Gastrocnemius medialis (tissue), 4 donors: ENCODE measurements around the gene VWA5B1. TPM values are rescaled to one million over a fixed set of nuclear protein-coding genes. Genes with fewer than 3 reads are reported as not detected.
"Not testable (repeated sequence)": the region's sequence is repeated elsewhere in the genome, so short reads cannot be mapped to it uniquely, and the experiment has no call there.

Source experiments
- ATAC-seq, 2 donors: fragments of 150-250 bp; one replicate each; pipeline ENCODE4 v1.9.1; 2016
- DNase-seq, 2 donors: peaks; one replicate each; pipeline ENCODE4 v3.0.0-alpha.2; 2019
- H3K27ac ChIP-seq, 4 donors: fragments of 200-600 bp; sonication (generic); 1 replicate in 1 of 4; 2 replicates in 3 of 4; pipeline ENCODE4 v1.5.1; 2016 to 2018; ENCODE audit warnings: mild to moderate bottlenecking in 2 of 4, moderate library complexity in 1 of 4
- H3K27me3 ChIP-seq, 3 donors: fragments of 200-600 bp; sonication (generic) in 2 of 3; 1 replicate in 1 of 3; 2 replicates in 2 of 3; pipeline versions ENCODE4 v1.5.1 to v1.6.0; 2016 to 2019; ENCODE audit warnings: mild to moderate bottlenecking in 1 of 3, moderate library complexity in 1 of 3
- H3K36me3 ChIP-seq, 2 donors: fragments of 200-600 bp; sonication (generic) in 1 of 2; one replicate each; pipeline ENCODE4 v1.5.1; 2017 to 2018
- H3K4me1 ChIP-seq, 2 donors: fragments of 200-600 bp; sonication (generic) in 1 of 2; one replicate each; pipeline ENCODE4 v1.5.1; 2016 to 2017; ENCODE audit warnings: mild to moderate bottlenecking in 2 of 2
- H3K4me3 ChIP-seq, 4 donors: fragments of 200-600 bp; sonication (generic) in 3 of 4; 1 replicate in 1 of 4; 2 replicates in 3 of 4; pipeline ENCODE4 v1.5.1; 2016 to 2019; ENCODE audit warnings: mild to moderate bottlenecking in 2 of 4
- H3K9me3 ChIP-seq, 3 donors: fragments of 200-600 bp; sonication (generic) in 2 of 3; 1 replicate in 1 of 3; 2 replicates in 2 of 3; pipeline ENCODE4 v1.5.1; 2016 to 2019
- CTCF ChIP-seq, 5 experiments: fragments of 450-650 bp in 3 of 5; fragments of 200-600 bp in 2 of 5; sonication (generic) in 2 of 5; IDR thresholded peaks in 4 of 5; conservative IDR thresholded peaks in 1 of 5; 1 replicate in 4 of 5; 2 replicates in 1 of 5; pipeline ENCODE4 v1.5.1; 2016 to 2019; ENCODE audit warnings: antibody characterized with exemption in 5 of 5, mild to moderate bottlenecking in 3 of 5, moderate library complexity in 3 of 5
- POLR2A ChIP-seq, 2 donors: fragments of 450-650 bp; IDR thresholded peaks; one replicate each; pipeline ENCODE4 v1.6.1; 2017; ENCODE audit warnings: antibody characterized with exemption in 2 of 2, mild to moderate bottlenecking in 2 of 2, moderate library complexity in 2 of 2
- in situ Hi-C, 4 donors: fragments of 200-750 bp; cut with MboI; loops; one replicate each; pipeline versions ENCODE4 v1.15.0 to v1.8.0; 2017; ENCODE audit warnings: low sequenced_read_pairs in 4 of 4
- intact Hi-C: fragments of 100-400 bp; cut with DNase I; formaldehyde crosslinking; loops from one replicate; pipeline ENCODE4 v1.15.1; 2023; ENCODE audit warnings: low total_unique reads
- total RNA-seq, 4 donors: library from RNA; depleted of rRNA; stranded (reverse); fragments of >200 nt; gene quantifications; one replicate each; pipeline versions ENCODE4 v1.1.0 to v1.2.3, GENCODE V29; 2016

The VWA5B1 gene
- total RNA-seq, 4 donors from 2014 or later = 0.25 TPM; not detected in 3

- DNase-seq = no peak
- H3K4me1 ChIP-seq = no peaks in the 10 kb centered on the region
- no peak for ATAC-seq
- H3K9me3 ChIP-seq = no peaks in the 10 kb centered on the region
- TF ChIP-seq POLR2A (IDR thresholded peaks at IDR 0.05) = no peak
- no peak for TF ChIP-seq CTCF (IDR thresholded peaks at IDR 0.05 in 4 of 5, conservative IDR thresholded peaks at IDR 0.05 in 1 of 5)
- in situ Hi-C loops (no loop called here), intact Hi-C loops (loop anchor here (5.0 kb wide), 1 partner anchor 1511 kb away; the partner anchor contains the start of gene USP48)
- H3K4me3 ChIP-seq = no peak overlapping the region
- H3K27ac ChIP-seq = no peak overlapping the region
- no peaks in the 10 kb centered on the region for H3K27me3 ChIP-seq
- H3K36me3 ChIP-seq = no peaks in the 10 kb centered on the region
These were observed 18.9 kb upstream of the VWA5B1 start for GRCh38 chr1:20271498-20272400.

- H3K4me1 ChIP-seq, H3K27me3 ChIP-seq, ATAC-seq, H3K9me3 ChIP-seq, DNase-seq, H3K27ac ChIP-seq, H3K36me3 ChIP-seq, H3K4me3 ChIP-seq, in situ Hi-C loops: not testable (repeated sequence)
- intact Hi-C loops = loop anchor here (5.0 kb wide), 1 partner anchor 1509 kb away; the partner anchor contains the start of gene USP48
These were observed 17.0 kb upstream of the VWA5B1 start for GRCh38 chr1:20273716-20274115.

GRCh38 chr1:20275319-20275925 is 15.3 kb upstream of the VWA5B1 start:
- DNase-seq = no peak
- H3K36me3 ChIP-seq = no peaks in the 10 kb centered on the region
- no peaks in the 10 kb centered on the region for H3K27me3 ChIP-seq
- H3K4me1 ChIP-seq = no peaks in the 10 kb centered on the region
- no peak overlapping the region for H3K27ac ChIP-seq
- no peak for ATAC-seq
- H3K9me3 ChIP-seq = no peaks in the 10 kb centered on the region
- no peak for TF ChIP-seq POLR2A (IDR thresholded peaks at IDR 0.05)
- no peak for TF ChIP-seq CTCF (IDR thresholded peaks at IDR 0.05 in 4 of 5, conservative IDR thresholded peaks at IDR 0.05 in 1 of 5)
- intact Hi-C loops = no loop called here
- no peak overlapping the region for H3K4me3 ChIP-seq
- in situ Hi-C loops = no loop called here

- TF ChIP-seq CTCF (IDR thresholded peaks at IDR 0.05 in 4 of 5, conservative IDR thresholded peaks at IDR 0.05 in 1 of 5) (no peak), POLR2A (IDR thresholded peaks at IDR 0.05) (no peak)
- Histone ChIP-seq H3K36me3 (no peaks in the 10 kb centered on the region), H3K4me3 (no peak overlapping the region), H3K27me3 (no peaks in the 10 kb centered on the region), H3K9me3 (no peaks in the 10 kb centered on the region), H3K4me1 (peaks cover 0 to 4% of the 10 kb centered on the region in 2 donors), H3K27ac (no peak overlapping the region)
- in situ Hi-C loops (no loop called here), intact Hi-C loops (no loop called here)
- ATAC-seq = no peak
- DNase-seq = no peak
These were observed 14.1 kb upstream of the VWA5B1 start for GRCh38 chr1:20276485-20277159.

GRCh38 chr1:20278692-20279130 is 12.0 kb upstream of the VWA5B1 start:
- TF ChIP-seq POLR2A (IDR thresholded peaks at IDR 0.05) (no peak), CTCF (IDR thresholded peaks at IDR 0.05 in 4 of 5, conservative IDR thresholded peaks at IDR 0.05 in 1 of 5) (no peak)
- DNase-seq (no peak), ATAC-seq (no peak)
- Histone ChIP-seq H3K27ac (no peak overlapping the region), H3K9me3 (no peaks in the 10 kb centered on the region), H3K27me3 (no peaks in the 10 kb centered on the region), H3K4me1 (peaks cover 11 to 12% of the 10 kb centered on the region in 2 donors), H3K4me3 (no peak overlapping the region), H3K36me3 (no peaks in the 10 kb centered on the region)
- intact Hi-C loops = no loop called here
- in situ Hi-C loops = no loop called here
